ENCODE results near the gene SLX4IP.

Gene SLX4IP

GRCh38 chr20:10521836-10522235 lies 86.7 kb downstream of the SLX4IP start:
- no peak for DNase-seq (ENCODE audit: low read depth)

- no peak for DNase-seq (ENCODE audit: low read depth)
Measured at GRCh38 chr20:10522328-10522727, 87.2 kb downstream of the SLX4IP start.

- DNase-seq (ENCODE audit: low read depth), result no peak
Measured at GRCh38 chr20:10523443-10523842, 88.3 kb downstream of the SLX4IP start.

GRCh38 chr20:10524034-10524476 lies 89.0 kb downstream of the SLX4IP start:
- DNase-seq (ENCODE audit: low read depth), result no peak

- DNase-seq (ENCODE audit: low read depth), result no peak
Measured at GRCh38 chr20:10524643-10525042, 89.5 kb downstream of the SLX4IP start.

- no peak for DNase-seq (ENCODE audit: low read depth)
Measured at GRCh38 chr20:10527781-10528180, 92.7 kb downstream of the SLX4IP start.

GRCh38 chr20:10530883-10531282 lies 95.8 kb downstream of the SLX4IP start:
- DNase-seq (ENCODE audit: low read depth), result no peak

- DNase-seq (ENCODE audit: low read depth), result no peak
Measured at GRCh38 chr20:10531848-10532247, 96.7 kb downstream of the SLX4IP start.

GRCh38 chr20:10532361-10532760 lies 97.3 kb downstream of the SLX4IP start:
- DNase-seq (ENCODE audit: low read depth), result no peak

- no peak for DNase-seq (ENCODE audit: low read depth)
Measured at GRCh38 chr20:10536531-10536930, 101.4 kb downstream of the SLX4IP start.

GRCh38 chr20:10537850-10538480 lies 102.9 kb downstream of the SLX4IP start:
- no peak for DNase-seq (ENCODE audit: low read depth)

- no peak for DNase-seq (ENCODE audit: low read depth)
Measured at GRCh38 chr20:10538768-10539167, 103.7 kb downstream of the SLX4IP start.

GRCh38 chr20:10539818-10540553 lies 104.9 kb downstream of the SLX4IP start:
- DNase-seq (ENCODE audit: low read depth), result no peak

- DNase-seq (ENCODE audit: low read depth), result no peak
Measured at GRCh38 chr20:10540636-10541493, 105.8 kb downstream of the SLX4IP start.

- no peak for DNase-seq (ENCODE audit: low read depth)
Measured at GRCh38 chr20:10541668-10542411, 106.7 kb downstream of the SLX4IP start.

GRCh38 chr20:10542442-10542841 lies 107.3 kb downstream of the SLX4IP start:
- DNase-seq (ENCODE audit: low read depth), result no peak

GRCh38 chr20:10543480-10543879 lies 108.4 kb downstream of the SLX4IP start:
- DNase-seq (ENCODE audit: low read depth), result no peak

- DNase-seq (ENCODE audit: low read depth), result no peak
Measured at GRCh38 chr20:10547276-10548114, 112.4 kb downstream of the SLX4IP start.

GRCh38 chr20:10549511-10549910 lies 114.4 kb downstream of the SLX4IP start:
- DNase-seq (ENCODE audit: low read depth), result no peak

- DNase-seq (ENCODE audit: low read depth), result no peak
Measured at GRCh38 chr20:10550204-10551118, 115.4 kb downstream of the SLX4IP start.

Measured in activated T-cell treated with anti-CD3 and anti-CD28 coated beads for 24 hours (primary cell).